Mucosa of stomach (tissue), 1 donor: ENCODE measurements around the gene RIT1.
"Not testable (repeated sequence)": the region's sequence is repeated elsewhere in the genome, so short reads cannot be mapped to it uniquely, and the experiment has no call there.

Experiments
- H3K27me3 ChIP-seq: one replicate; pipeline ENCODE4 v1.7.0; 2013; ENCODE audit warnings: mild to moderate bottlenecking, low read length; ENCODE audit not compliant: control insufficient read depth, insufficient read depth
- H3K36me3 ChIP-seq: one replicate; pipeline ENCODE4 v1.7.0; 2013; ENCODE audit warnings: low read length; ENCODE audit not compliant: control insufficient read depth, insufficient read depth
- H3K4me1 ChIP-seq: one replicate; pipeline ENCODE4 v1.7.0; 2013; ENCODE audit warnings: mild to moderate bottlenecking, low read length; ENCODE audit not compliant: control insufficient read depth, insufficient read depth
- H3K4me3 ChIP-seq: one replicate; pipeline ENCODE4 v1.7.0; 2013; ENCODE audit warnings: low read length
- H3K9ac ChIP-seq: one replicate; pipeline ENCODE4 v1.7.0; 2013; ENCODE audit warnings: mild to moderate bottlenecking, low read length, moderate library complexity
- H3K9me3 ChIP-seq: one replicate; pipeline ENCODE4 v1.7.0; 2013; ENCODE audit warnings: mild to moderate bottlenecking, low read length, moderate library complexity; ENCODE audit not compliant: control insufficient read depth
- donor health status: Pancreatic carcinoma.

The RIT1 gene

GRCh38 chr1:155931332-155932038 lies 20.3 kb upstream of the RIT1 start:
- Histone ChIP-seq H3K36me3 (peaks cover 5% of the 10 kb centered on the region), H3K9ac (peak overlapping the region; percentile 45), H3K9me3 (no peaks in the 10 kb centered on the region), H3K4me1 (peaks cover 33% of the 10 kb centered on the region), H3K27me3 (no peaks in the 10 kb centered on the region), H3K4me3 (no peak overlapping the region)

- H3K4me3 ChIP-seq, H3K9me3 ChIP-seq, H3K27me3 ChIP-seq: not testable (repeated sequence)
- H3K9ac ChIP-seq = peak overlapping the region; percentile 45
- H3K36me3 ChIP-seq = peaks cover 12% of the 10 kb centered on the region
- peaks cover 33% of the 10 kb centered on the region for H3K4me1 ChIP-seq
Measured at GRCh38 chr1:155930725-155931124, 19.6 kb upstream of the RIT1 start.

GRCh38 chr1:155929057-155929456 lies 17.9 kb upstream of the RIT1 start:
- Histone ChIP-seq H3K4me3 (no peak overlapping the region), H3K27me3 (no peaks in the 10 kb centered on the region), H3K9ac (no peak overlapping the region), H3K9me3 (no peaks in the 10 kb centered on the region), H3K4me1 (peaks cover 29% of the 10 kb centered on the region), H3K36me3 (peaks cover 13% of the 10 kb centered on the region)

- H3K9ac ChIP-seq = no peak overlapping the region
- no peaks in the 10 kb centered on the region for H3K9me3 ChIP-seq
- no peak overlapping the region for H3K4me3 ChIP-seq
- H3K36me3 ChIP-seq = peaks cover 25% of the 10 kb centered on the region
- H3K4me1 ChIP-seq = peaks cover 27% of the 10 kb centered on the region
- no peaks in the 10 kb centered on the region for H3K27me3 ChIP-seq
Measured at GRCh38 chr1:155925506-155925905, 14.4 kb upstream of the RIT1 start.

- Histone ChIP-seq H3K4me1 (peaks cover 17% of the 10 kb centered on the region), H3K4me3 (no peak overlapping the region), H3K27me3 (no peaks in the 10 kb centered on the region), H3K9me3 (no peaks in the 10 kb centered on the region), H3K36me3 (peaks cover 33% of the 10 kb centered on the region), H3K9ac (no peak overlapping the region)
Measured at GRCh38 chr1:155920717-155921116, 9.6 kb upstream of the RIT1 start.

- Histone ChIP-seq H3K27me3 (no peaks in the 10 kb centered on the region), H3K9ac (no peak overlapping the region), H3K4me1 (peaks cover 17% of the 10 kb centered on the region), H3K36me3 (peaks cover 33% of the 10 kb centered on the region), H3K9me3 (no peaks in the 10 kb centered on the region), H3K4me3 (no peak overlapping the region)
Measured at GRCh38 chr1:155919801-155920200, 8.7 kb upstream of the RIT1 start.

- Histone ChIP-seq H3K4me1 (peaks cover 17% of the 10 kb centered on the region), H3K9ac (no peak overlapping the region), H3K27me3 (no peaks in the 10 kb centered on the region), H3K36me3 (peaks cover 33% of the 10 kb centered on the region), H3K9me3 (no peaks in the 10 kb centered on the region), H3K4me3 (no peak overlapping the region)
Measured at GRCh38 chr1:155918660-155919059, 7.5 kb upstream of the RIT1 start.

GRCh38 chr1:155913969-155914757 lies 3.0 kb upstream of the RIT1 start:
- H3K27me3 ChIP-seq = no peaks in the 10 kb centered on the region
- H3K36me3 ChIP-seq = peaks cover 19% of the 10 kb centered on the region
- H3K4me1 ChIP-seq = peaks cover 23% of the 10 kb centered on the region
- no peaks in the 10 kb centered on the region for H3K9me3 ChIP-seq
- no peak overlapping the region for H3K4me3 ChIP-seq
- no peak overlapping the region for H3K9ac ChIP-seq

GRCh38 chr1:155912056-155912536 lies 947 bp upstream of the RIT1 start:
- Histone ChIP-seq H3K36me3 (peaks cover 5% of the 10 kb centered on the region), H3K4me3 (no peak overlapping the region), H3K9ac (peak overlapping the region; percentile 87), H3K27me3 (no peaks in the 10 kb centered on the region), H3K9me3 (no peaks in the 10 kb centered on the region), H3K4me1 (peaks cover 23% of the 10 kb centered on the region)

GRCh38 chr1:155910621-155911121 lies 478 bp downstream of the RIT1 start:
- Histone ChIP-seq H3K36me3 (no peaks in the 10 kb centered on the region), H3K4me3 (peak overlapping the region; percentile 68), H3K27me3 (no peaks in the 10 kb centered on the region), H3K4me1 (peaks cover 23% of the 10 kb centered on the region), H3K9me3 (no peaks in the 10 kb centered on the region), H3K9ac (peak overlapping the region; percentile 87)

GRCh38 chr1:155909894-155910293 lies 1.3 kb downstream of the RIT1 start:
- peaks cover 23% of the 10 kb centered on the region for H3K4me1 ChIP-seq
- peak overlapping the region; percentile 39 for H3K9ac ChIP-seq
- no peaks in the 10 kb centered on the region for H3K27me3 ChIP-seq
- no peaks in the 10 kb centered on the region for H3K9me3 ChIP-seq
- H3K36me3 ChIP-seq = no peaks in the 10 kb centered on the region
- no peak overlapping the region for H3K4me3 ChIP-seq

- no peaks in the 10 kb centered on the region for H3K36me3 ChIP-seq
- H3K4me1 ChIP-seq = peaks cover under 1% of the 10 kb centered on the region
- H3K4me3 ChIP-seq = no peak overlapping the region
- no peak overlapping the region for H3K9ac ChIP-seq
- no peaks in the 10 kb centered on the region for H3K9me3 ChIP-seq
- no peaks in the 10 kb centered on the region for H3K27me3 ChIP-seq
Measured at GRCh38 chr1:155904261-155904660, 6.9 kb downstream of the RIT1 start.
